ENCODE measurements around the gene IFIT2.

DNA sequence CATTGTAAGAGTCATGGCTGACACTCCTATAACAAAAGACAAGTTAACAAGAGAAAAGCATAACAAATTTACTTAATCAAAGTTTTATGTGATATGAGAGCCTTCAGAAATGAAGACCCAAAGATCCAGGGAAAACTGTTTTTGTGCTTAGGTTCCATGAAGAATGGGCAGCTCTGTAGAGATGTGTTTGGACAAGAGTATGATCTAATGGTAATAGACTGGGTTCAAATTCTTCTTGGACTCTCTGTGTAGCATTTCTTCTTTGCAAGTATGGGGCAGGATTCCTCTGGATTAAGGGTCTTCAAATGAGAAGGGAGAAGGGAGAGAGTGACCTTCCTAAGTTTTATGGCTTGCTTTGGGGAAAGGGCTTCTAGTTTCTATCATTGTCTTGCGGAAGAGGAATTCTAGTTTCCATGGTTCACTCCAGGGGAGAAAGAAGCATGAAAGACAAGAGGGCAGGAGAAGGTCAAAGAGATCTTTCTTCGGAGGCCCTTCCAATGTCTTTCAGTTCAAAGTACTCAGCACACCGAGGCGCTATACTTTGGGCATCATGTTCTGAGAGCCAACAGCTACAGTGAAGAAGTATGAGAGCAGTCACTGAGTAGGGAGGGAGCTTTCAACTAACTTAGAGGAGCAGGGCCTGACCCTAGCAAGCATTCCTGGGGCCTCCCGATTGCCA is 41.4 kb downstream of the IFIT2 start:
- TF ChIP-seq, protein P1, sequence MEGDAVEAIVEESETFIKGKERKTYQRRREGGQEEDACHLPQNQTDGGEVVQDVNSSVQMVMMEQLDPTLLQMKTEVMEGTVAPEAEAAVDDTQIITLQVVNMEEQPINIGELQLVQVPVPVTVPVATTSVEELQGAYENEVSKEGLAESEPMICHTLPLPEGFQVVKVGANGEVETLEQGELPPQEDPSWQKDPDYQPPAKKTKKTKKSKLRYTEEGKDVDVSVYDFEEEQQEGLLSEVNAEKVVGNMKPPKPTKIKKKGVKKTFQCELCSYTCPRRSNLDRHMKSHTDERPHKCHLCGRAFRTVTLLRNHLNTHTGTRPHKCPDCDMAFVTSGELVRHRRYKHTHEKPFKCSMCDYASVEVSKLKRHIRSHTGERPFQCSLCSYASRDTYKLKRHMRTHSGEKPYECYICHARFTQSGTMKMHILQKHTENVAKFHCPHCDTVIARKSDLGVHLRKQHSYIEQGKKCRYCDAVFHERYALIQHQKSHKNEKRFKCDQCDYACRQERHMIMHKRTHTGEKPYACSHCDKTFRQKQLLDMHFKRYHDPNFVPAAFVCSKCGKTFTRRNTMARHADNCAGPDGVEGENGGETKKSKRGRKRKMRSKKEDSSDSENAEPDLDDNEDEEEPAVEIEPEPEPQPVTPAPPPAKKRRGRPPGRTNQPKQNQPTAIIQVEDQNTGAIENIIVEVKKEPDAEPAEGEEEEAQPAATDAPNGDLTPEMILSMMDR (conservative IDR thresholded peaks at IDR 0.05; ENCODE audit: low read length): no peak
- no peak for TF ChIP-seq EZH2phosphoT487 (IDR thresholded peaks at IDR 0.05; ENCODE audit: borderline replicate concordance)
